NK-92 (cell line): ENCODE measurements around the gene ZSWIM3.
"Not testable (repeated sequence)": the region's sequence is repeated elsewhere in the genome, so short reads cannot be mapped to it uniquely, and the experiment has no call there.

ENCODE experiments used
- DNase-seq: peaks from one replicate; lab custom pipeline; 2025; ENCODE audit not compliant: unreplicated experiment; lab: John Stamatoyannopoulos, UW

ZSWIM3 gene

GRCh38 chr20:45859916-45860315 is 2.5 kb downstream of the ZSWIM3 start:
- DNase-seq, result no peak

- DNase-seq, result no peak
These were observed 3.3 kb downstream of the ZSWIM3 start for GRCh38 chr20:45860560-45861220.

DNA sequence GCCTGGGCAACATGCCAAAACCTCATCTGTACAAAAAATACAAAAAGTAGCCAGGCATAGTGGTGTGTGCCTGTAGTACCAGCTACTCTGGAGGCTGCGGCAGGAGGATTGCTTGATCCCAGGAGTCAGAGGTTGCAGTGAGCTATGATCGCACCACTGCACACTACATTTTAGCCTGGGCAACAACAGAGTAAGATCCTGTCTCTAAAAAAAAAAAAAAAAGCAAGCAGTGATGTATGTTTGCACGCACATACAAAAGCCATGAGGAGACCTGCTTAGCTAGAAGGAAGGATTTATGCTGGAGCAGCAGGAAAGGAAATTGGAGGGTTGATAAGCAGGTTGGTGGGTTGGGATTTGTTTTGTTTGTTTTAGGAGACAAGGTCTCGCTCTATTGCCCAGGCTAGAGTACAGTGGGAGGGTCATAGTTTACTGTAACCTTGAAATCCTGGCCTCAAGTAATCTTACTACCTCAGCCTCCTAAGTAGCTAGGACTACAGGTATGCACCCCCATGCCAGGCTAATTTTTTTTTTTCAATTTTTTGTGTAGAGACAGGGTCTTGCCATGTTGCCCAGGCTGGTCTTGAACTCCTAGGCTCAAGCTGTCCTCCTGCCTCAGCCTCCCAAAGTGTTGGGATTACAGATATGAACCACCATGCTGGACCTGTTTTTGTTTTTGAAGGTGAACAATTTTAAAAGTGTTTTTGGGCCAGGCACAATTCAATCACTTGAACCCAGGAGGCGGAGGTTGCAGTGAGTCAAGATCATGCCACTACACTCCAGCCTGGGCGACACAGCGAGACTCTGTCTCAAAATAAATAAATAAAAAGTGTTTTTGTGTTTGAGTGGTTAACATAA is 4.0 kb downstream of the ZSWIM3 start:
- DNase-seq, result no peak

- DNase-seq, result no peak
These were observed 6.4 kb downstream of the ZSWIM3 start for GRCh38 chr20:45863543-45864470.

DNA sequence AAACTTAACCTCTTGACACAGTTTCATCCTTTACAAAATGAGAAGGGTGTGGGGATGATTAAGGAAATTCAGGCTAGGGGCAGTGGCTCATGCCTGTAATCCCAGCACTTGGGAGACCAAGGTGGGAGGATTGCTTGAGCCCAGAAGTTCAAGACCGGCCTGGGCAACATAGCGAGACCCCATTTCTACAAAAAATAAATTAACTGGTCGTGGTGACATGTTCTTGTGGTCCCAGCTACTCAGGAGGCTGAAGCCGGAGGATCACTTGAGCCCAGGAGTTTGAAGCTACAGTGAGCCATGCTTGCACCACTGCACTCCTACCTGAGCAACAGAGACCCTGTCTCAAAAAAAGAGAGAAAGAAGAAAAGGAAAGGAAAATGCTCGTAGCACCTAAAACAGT is 9.0 kb downstream of the ZSWIM3 start:
- no peak for DNase-seq

GRCh38 chr20:45867136-45867818 is 9.9 kb downstream of the ZSWIM3 start:
- no peak for DNase-seq

GRCh38 chr20:45867819-45868176 is 10.4 kb downstream of the ZSWIM3 start:
- DNase-seq, result no peak

DNA sequence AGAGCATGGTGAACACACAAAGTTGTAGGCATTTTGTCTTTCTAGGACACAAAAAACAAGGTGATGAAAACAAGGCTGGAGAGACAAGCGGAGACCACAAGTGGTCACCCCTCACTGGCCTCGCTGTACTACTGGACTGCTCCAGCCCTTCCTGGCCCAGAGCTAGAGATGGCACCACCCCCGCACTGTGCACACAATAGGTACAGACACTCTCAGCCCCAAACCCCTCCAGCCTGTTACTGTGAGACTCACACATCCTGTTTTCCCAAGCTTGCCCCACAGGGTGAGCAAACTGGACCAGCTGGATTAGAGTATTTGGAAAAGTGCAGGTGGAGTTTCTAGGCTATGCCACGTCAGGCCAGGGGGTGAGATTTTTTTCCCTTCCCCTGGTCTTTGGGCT is 15.2 kb downstream of the ZSWIM3 start:
- DNase-seq, result no peak

DNA sequence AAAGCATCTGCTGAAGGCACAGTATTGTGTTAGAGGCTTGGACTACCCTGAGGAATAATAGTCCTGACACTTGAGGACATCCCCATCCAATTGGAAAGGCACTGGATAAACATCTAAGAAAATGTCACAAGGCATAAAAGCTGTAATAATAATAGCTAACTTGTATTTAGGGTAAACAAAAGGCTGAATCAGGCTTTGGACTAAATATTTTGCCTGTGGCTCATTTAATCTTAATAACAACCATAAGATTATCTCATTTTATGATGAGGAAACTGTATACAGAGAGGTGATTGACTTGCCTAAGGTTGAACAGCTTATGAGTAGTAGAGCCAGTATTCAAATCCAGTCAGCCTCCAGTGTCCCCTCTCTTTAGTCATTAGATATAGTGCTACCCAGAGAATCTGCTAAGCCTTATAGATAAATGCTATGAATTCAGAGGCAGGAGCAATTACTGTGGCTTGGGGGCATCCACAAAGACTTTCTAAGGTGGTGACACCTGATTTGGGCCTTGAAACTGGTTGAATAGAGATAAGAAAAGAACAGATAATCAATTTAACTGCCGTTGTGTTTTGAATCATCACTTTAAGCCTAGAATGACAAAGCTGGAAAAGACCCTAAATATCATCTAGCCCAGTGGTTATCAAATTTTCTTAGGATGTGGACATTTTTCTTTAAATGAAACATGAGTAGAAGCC is 16.1 kb downstream of the ZSWIM3 start:
- no peak for DNase-seq

DNA sequence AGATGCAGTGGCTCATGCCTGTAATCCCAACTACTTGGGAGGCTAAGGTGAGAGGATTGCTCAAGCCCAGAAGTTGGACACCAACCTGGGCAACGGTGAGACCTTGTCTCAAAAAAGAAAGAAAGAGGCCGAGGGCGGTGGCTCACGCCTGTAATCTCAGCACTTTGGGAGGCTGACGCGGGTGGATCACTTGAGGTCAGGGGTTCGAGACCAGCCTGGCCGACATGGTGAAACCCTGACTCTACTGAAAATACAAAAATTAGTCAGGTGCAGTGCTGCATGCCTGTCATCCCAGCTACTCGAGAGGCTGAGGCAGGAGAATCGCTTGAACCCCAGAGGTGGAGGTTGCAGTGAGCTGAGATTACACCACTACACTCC is 16.7 kb downstream of the ZSWIM3 start:
- not testable (repeated sequence) for DNase-seq

DNA sequence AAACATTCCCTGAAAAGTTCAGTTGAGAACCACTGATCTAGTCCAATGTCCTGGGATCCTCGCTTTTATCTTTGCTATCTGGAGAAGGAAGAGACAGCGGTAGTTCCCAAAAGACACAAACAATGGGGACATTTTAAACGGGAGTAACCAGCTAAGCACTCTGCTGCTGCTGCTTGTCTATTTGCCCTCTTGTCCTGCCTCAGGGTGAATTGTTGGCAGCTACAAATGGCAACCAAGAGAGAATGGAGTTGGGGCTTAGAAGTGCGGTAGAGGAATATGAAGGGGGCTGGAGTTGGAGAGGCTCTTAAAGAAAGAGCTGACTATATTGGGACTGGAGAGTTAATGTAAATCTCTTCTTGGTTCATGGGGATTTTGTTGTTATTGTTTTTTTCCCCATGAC is 17.2 kb downstream of the ZSWIM3 start:
- DNase-seq, result no peak

DNA sequence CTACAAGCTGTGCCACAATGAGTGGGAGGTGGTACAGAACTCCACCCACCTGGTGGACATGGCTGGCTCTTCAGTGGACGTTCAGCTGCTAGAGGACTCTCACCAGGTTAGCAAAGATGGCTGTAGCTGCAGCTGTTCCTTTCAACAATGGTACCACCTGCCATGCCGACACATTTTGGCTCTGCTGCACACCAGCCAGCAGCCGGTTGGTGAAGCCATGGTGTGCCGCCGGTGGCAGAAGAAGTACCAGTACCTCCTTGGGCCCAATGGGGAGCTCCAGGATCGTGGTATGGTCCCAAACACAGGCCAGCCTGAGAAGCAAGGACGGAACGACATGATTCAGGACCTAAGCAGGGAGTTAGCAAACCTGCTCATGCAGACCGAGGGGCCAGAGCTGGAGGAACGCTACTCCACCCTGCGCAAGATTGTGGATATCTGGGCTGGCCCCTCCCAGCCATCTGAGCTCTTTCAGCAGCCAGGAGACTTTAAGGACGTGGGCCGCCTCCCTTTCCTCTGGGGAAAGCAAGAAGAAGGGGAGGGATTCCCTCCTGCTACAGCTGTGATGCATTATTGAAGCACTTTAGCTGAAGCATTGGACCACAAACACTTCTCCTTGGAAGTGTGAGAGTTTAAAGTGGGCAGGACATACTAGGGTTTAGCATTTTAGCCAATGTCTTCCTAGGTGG is 20.8 kb downstream of the ZSWIM3 start:
- no peak for DNase-seq

GRCh38 chr20:45880988-45881788 is 23.8 kb downstream of the ZSWIM3 start, which contains the start of gene ZSWIM1:
ZSWIM1 (plus strand) TSS chr20:45881227; CDS start chr20:45882593, 1,366 bp downstream.
- peak; percentile 91 for DNase-seq

DNA sequence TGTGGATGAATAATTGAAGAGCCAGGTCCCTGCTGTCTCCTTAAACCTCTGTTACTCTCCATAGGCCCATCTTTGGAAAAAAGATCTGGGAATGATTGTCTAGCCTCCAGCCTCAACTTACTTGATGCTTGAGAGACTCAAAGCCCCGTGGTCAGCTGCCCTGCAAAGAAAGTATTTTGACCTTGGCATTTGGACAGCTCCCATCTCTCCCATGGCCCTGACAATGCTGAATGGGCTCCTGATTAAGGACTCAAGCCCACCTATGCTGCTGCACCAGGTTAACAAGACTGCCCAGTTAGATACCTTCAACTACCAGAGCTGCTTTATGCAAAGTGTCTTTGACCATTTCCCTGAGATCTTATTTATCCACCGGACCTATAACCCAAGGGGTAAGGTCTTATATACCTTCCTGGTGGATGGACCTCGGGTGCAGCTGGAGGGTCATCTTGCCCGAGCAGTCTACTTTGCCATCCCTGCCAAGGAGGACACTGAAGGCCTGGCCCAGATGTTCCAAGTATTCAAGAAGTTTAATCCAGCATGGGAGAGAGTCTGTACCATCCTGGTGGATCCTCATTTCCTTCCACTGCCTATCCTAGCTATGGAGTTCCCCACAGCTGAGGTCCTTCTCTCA is 25.2 kb downstream of the ZSWIM3 start:
- DNase-seq, result no peak

DNA sequence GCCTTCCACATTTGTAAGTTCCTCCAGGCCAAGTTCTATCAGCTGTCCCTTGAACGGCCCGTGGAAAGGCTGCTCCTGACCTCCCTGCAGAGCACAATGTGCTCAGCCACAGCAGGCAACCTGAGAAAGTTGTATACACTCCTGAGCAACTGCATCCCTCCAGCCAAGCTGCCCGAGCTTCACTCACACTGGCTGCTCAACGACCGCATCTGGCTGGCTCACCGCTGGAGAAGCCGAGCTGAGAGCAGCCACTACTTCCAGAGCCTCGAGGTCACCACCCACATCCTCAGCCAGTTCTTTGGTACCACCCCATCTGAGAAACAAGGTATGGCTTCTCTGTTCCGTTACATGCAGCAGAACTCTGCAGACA is 25.7 kb downstream of the ZSWIM3 start:
- no peak for DNase-seq

- DNase-seq, result no peak
These were observed 29.4 kb downstream of the ZSWIM3 start for GRCh38 chr20:45886590-45887345.

- DNase-seq, result no peak
These were observed 29.9 kb downstream of the ZSWIM3 start, which contains the start of gene SPATA25 for GRCh38 chr20:45887346-45887715. SPATA25 (minus strand) TSS chr20:45887622; CDS start chr20:45887590, 32 bp downstream.

GRCh38 chr20:45888681-45889080 is 31.3 kb downstream of the ZSWIM3 start:
- DNase-seq, result no peak
